NT2/D1 (cell line): Measurements from ENCODE around the gene SERINC5.

Experiments
- DNase-seq: peaks from one replicate; pipeline ENCODE4 v3.0.0-alpha.2; 2011; ENCODE audit warnings: low read depth, low spot score
- H3K27me3 ChIP-seq: 2 replicates; pipeline ENCODE4 v1.6.0; 2011; ENCODE audit warnings: mild to moderate bottlenecking; ENCODE audit not compliant: insufficient read length, insufficient read depth
- H3K36me3 ChIP-seq: 2 replicates; pipeline ENCODE4 v1.6.1; 2011; ENCODE audit warnings: mild to moderate bottlenecking, low read length, mixed read lengths; ENCODE audit not compliant: insufficient read depth, insufficient read length
- H3K4me1 ChIP-seq: 2 replicates; pipeline ENCODE4 v1.5.1; 2011; ENCODE audit not compliant: insufficient read depth, insufficient read length
- H3K4me3 ChIP-seq: 2 replicates; pipeline ENCODE4 v1.5.1; 2011; ENCODE audit warnings: low read depth; ENCODE audit not compliant: insufficient read length
- H3K9ac ChIP-seq: 2 replicates; pipeline ENCODE4 v1.6.0; 2011; ENCODE audit warnings: low read depth; ENCODE audit not compliant: insufficient read length
- H3K9me3 ChIP-seq: 2 replicates; pipeline ENCODE4 v1.5.1; 2011; ENCODE audit warnings: mild to moderate bottlenecking, low read length; ENCODE audit not compliant: insufficient read depth
- SUZ12 ChIP-seq: IDR thresholded peaks from 2 replicates; pipeline ENCODE4 v1.6.1; 2011; ENCODE audit not compliant: insufficient read length, insufficient read depth; ENCODE audit errors: extremely low read depth
- YY1 ChIP-seq: IDR thresholded peaks from 2 replicates; pipeline ENCODE4 v1.6.1; 2011; ENCODE audit not compliant: insufficient read length, insufficient read depth
- ZNF274 ChIP-seq: IDR thresholded peaks from 2 replicates; pipeline ENCODE4 v1.6.1; 2011; ENCODE audit warnings: mild to moderate bottlenecking, low read depth, low read length

The SERINC5 gene

DNA sequence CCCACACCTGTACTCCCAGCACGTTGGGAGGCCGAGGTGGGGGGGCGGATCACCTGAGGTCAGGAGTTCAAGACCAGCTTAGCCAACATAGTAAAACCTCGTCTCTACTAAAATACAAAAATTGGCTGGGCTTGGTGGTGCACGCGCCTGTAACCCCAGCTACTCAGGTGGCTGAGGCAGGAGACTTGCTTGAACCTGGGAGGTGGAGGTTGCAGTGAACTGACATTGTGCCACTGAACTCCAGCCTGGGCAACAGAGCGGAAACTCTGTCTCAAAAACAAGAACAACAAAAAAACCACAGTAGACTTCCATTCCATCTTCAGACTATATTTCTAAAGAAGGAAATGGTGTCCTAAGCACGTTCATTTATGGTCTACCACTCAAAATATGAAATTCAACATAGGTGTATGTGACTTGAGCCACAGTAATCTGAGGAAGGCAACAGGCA is 14.2 kb upstream of the SERINC5 start:
- Histone ChIP-seq H3K4me1 (no peaks in the 10 kb centered on the region), H3K27me3 (no peaks in the 10 kb centered on the region), H3K4me3 (no peak overlapping the region), H3K9me3 (no peaks in the 10 kb centered on the region), H3K36me3 (no peaks in the 10 kb centered on the region), H3K9ac (no peak overlapping the region)
- TF ChIP-seq SUZ12 (no peak), ZNF274 (no peak), YY1 (no peak)
- DNase-seq, result no peak

DNA sequence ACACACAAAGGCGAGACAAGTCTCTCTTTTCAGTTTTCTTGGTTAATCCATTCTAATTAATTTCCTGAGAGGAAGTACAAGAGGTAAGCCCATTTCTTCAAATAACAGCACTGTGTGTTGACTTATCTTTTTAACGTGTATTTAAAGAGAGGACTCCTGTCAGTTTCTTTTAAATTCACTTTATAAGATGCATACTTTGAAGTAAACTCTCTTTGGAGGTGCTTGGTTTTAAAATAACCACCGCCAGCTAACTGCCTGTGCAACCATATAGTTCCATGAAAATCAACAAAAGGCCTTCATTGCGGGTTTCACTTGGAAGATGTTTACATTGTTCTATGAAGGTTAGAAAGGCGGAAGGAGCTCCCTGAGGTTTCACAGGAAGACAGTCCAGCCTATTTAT is 13.1 kb upstream of the SERINC5 start:
- DNase-seq, result no peak
- no peak overlapping the region for H3K9ac ChIP-seq
- H3K36me3 ChIP-seq, result no peaks in the 10 kb centered on the region
- H3K9me3 ChIP-seq, result no peaks in the 10 kb centered on the region
- H3K27me3 ChIP-seq, result no peaks in the 10 kb centered on the region
- H3K4me3 ChIP-seq, result no peak overlapping the region
- H3K4me1 ChIP-seq, result no peaks in the 10 kb centered on the region
- TF ChIP-seq YY1 (no peak), SUZ12 (no peak), ZNF274 (no peak)

DNA sequence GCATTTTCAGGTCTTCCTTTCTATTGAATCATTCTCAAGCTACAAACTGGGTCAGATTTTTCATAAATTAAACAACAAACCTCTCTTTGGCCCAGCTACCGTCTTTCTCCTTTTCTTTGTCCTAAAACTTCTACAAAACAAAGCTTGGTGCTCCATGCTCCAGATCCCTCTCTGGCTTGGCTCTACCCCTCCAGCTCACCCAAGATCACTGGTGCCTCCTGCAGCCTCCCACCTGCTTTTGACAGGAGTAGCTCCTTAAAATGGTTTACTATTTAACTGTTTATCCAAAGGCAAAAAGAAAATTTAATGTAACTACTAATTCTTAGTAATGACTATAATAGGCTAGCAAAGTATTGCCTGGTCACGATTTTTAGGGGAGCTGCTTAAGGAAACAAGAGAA is 10.7 kb upstream of the SERINC5 start:
- H3K36me3 ChIP-seq, result no peaks in the 10 kb centered on the region
- H3K9me3 ChIP-seq, result no peaks in the 10 kb centered on the region
- H3K27me3 ChIP-seq, result no peaks in the 10 kb centered on the region
- no peak overlapping the region for H3K4me3 ChIP-seq
- H3K4me1 ChIP-seq, result no peaks in the 10 kb centered on the region
- DNase-seq, result no peak
- no peak overlapping the region for H3K9ac ChIP-seq
- TF ChIP-seq SUZ12 (no peak), ZNF274 (no peak), YY1 (no peak)

DNA sequence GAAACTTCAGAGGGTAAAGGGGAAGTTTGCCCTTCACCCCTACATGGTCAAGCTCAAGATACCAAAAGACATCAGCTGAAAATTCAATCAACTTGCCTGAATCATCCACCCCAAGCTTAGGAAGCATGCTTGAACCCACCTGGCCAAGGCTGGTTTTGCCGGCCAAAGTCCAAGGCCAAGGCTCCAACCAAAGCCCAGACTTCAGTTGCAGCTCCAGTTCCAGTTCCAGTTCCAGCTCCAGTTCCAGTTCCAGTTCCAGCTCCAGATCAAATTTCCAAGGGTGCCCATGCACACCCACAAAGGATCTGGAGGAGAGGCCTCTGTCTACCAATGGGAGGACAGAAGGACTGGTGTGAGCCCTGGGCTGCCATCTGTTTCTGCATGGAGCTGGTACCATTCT is 4.6 kb upstream of the SERINC5 start:
- DNase-seq, result no peak
- TF ChIP-seq YY1 (no peak), ZNF274 (no peak), SUZ12 (no peak)
- no peaks in the 10 kb centered on the region for H3K36me3 ChIP-seq
- H3K4me1 ChIP-seq, result no peaks in the 10 kb centered on the region
- no peak overlapping the region for H3K9ac ChIP-seq
- no peak overlapping the region for H3K4me3 ChIP-seq
- H3K27me3 ChIP-seq, result no peaks in the 10 kb centered on the region
- H3K9me3 ChIP-seq, result no peaks in the 10 kb centered on the region

DNA sequence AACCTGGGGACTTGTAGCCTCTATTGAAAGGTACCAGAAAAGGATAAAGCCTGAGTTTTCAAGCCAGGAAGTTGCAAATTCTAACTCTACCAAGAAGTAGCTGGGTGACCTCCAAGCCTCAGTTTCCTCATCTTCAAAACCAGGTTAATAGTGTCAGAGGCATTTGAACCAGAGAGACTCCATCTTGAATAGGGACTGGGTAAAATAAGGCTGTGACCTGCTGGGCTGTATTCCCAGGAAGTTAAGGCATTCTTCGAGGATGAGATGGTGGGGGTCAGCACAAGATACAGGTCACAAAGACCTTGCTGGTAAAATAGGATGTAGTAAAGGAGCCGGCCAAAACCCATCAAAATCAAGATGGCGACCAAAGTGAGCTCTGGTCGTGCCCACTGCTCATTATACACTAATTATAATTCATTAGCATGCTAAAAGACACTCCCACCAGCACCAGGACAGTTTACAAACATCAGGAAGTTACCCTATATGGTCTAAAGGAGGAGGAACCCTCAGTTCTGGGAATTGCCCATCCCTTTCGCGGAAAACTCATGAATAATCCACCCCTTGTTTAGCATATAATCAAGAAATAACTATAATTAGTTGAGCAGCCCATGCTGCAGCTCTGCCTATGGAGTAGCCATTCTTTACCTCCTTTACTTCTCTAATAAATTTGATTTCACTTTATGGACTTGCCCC is 3.8 kb upstream of the SERINC5 start:
- Histone ChIP-seq H3K9ac (no peak overlapping the region), H3K4me1 (no peaks in the 10 kb centered on the region)
- no peak for DNase-seq

DNA sequence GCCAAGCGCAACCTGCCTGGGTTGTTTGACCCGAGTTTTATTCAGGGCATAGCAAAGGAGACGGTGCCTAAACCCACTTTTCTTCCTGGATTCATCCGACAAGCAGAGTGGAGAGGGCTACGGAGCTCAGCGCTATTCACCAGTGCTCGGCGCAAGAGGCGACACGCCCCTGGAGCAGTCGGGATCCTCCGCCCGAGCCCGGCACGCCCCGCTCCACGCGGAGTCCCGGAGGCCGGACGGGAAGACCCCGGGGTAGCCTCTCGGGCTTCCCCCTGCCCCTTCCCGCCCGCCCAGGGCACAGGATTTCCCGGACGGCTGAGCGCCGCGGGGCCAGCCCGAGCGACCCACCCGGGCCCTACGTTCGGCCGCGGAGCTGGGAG is 427 bp downstream of the SERINC5 start:
- Histone ChIP-seq H3K4me3 (peak overlapping the region; percentile 88), H3K36me3 (peaks cover 22% of the 10 kb centered on the region), H3K27me3 (no peaks in the 10 kb centered on the region), H3K9me3 (no peaks in the 10 kb centered on the region), H3K9ac (peak overlapping the region; percentile 92), H3K4me1 (peaks cover 2% of the 10 kb centered on the region)
- no peak for DNase-seq
- TF ChIP-seq ZNF274, result no peak
- no peak for TF ChIP-seq YY1
- TF ChIP-seq SUZ12, result no peak

More for the DNA sequence above, 3.8 kb upstream of the SERINC5 start:
- peaks cover 2% of the 10 kb centered on the region for H3K36me3 ChIP-seq
- H3K9me3 ChIP-seq, result no peaks in the 10 kb centered on the region
- no peak overlapping the region for H3K4me3 ChIP-seq
- H3K27me3 ChIP-seq, result no peaks in the 10 kb centered on the region
- TF ChIP-seq SUZ12 (no peak), YY1 (no peak), ZNF274 (no peak)

DNA sequence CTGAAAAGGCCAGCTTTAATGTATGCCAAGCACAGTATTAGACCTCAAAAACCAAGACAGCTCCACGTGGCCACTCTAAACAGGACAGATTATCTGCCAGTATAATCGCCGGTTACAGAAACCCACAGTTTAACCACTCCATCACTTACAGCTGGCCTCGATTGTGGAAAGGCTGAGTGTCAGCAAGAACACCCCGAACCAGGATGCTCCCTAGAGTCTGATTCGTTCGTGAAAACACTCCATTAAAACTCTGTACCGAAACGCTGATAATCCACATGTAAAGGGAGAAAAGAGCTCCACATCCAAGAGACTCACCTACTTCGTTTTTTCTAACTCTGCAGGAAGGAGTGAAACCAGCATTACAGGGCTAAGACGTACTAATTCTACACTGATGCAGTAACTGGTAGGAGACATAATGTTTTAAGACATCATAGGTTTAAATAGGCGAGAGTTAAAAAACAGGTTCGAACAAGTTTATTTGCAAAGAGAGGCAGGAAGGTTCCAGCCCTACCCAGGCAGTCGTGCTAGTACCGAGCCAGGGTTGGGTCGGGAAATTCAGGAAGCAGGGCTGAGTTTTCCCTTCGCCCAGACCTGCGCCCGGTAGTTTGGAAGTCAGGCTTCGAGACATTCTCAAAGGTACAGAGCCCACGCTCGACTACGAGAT is 949 bp downstream of the SERINC5 start:
- H3K9ac ChIP-seq, result peak overlapping the region; percentile 92
- peaks cover 2% of the 10 kb centered on the region for H3K4me1 ChIP-seq
- H3K4me3 ChIP-seq, result peak overlapping the region; percentile 88
- peaks cover 22% of the 10 kb centered on the region for H3K36me3 ChIP-seq
- TF ChIP-seq YY1 (no peak), ZNF274 (no peak)
- no peaks in the 10 kb centered on the region for H3K27me3 ChIP-seq
- no peaks in the 10 kb centered on the region for H3K9me3 ChIP-seq
- no peak for DNase-seq
